ENCODE measurements around the gene CBX6.

DNA sequence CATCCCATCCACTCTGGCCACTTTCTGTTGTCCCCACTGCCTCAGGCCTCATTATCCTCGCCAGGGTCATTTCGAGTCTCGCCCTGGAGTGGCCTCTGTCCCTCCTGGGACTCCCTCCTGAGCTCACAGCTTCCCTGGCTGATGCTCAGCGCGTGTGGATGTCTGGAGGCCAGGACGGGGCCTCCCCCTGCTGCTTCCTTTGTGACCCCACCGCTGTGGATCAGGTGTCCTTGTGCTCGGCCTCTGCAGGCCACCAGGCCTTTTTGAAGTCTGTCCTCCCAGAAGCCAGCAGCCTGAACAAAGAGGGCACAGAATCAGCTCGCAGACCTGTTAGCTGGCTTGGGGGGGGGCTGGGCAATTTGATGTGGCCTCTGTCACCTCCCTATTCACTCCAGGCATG, 13.5 kb downstream of the CBX6 start:
- no peak for TF ChIP-seq POLR2AphosphoS5 (IDR thresholded peaks at IDR 0.05; ENCODE audit: low read depth, low read length)
- TF ChIP-seq, protein P1, sequence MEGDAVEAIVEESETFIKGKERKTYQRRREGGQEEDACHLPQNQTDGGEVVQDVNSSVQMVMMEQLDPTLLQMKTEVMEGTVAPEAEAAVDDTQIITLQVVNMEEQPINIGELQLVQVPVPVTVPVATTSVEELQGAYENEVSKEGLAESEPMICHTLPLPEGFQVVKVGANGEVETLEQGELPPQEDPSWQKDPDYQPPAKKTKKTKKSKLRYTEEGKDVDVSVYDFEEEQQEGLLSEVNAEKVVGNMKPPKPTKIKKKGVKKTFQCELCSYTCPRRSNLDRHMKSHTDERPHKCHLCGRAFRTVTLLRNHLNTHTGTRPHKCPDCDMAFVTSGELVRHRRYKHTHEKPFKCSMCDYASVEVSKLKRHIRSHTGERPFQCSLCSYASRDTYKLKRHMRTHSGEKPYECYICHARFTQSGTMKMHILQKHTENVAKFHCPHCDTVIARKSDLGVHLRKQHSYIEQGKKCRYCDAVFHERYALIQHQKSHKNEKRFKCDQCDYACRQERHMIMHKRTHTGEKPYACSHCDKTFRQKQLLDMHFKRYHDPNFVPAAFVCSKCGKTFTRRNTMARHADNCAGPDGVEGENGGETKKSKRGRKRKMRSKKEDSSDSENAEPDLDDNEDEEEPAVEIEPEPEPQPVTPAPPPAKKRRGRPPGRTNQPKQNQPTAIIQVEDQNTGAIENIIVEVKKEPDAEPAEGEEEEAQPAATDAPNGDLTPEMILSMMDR (IDR thresholded peaks at IDR 0.05) = no peak
- TF ChIP-seq, protein P2, sequence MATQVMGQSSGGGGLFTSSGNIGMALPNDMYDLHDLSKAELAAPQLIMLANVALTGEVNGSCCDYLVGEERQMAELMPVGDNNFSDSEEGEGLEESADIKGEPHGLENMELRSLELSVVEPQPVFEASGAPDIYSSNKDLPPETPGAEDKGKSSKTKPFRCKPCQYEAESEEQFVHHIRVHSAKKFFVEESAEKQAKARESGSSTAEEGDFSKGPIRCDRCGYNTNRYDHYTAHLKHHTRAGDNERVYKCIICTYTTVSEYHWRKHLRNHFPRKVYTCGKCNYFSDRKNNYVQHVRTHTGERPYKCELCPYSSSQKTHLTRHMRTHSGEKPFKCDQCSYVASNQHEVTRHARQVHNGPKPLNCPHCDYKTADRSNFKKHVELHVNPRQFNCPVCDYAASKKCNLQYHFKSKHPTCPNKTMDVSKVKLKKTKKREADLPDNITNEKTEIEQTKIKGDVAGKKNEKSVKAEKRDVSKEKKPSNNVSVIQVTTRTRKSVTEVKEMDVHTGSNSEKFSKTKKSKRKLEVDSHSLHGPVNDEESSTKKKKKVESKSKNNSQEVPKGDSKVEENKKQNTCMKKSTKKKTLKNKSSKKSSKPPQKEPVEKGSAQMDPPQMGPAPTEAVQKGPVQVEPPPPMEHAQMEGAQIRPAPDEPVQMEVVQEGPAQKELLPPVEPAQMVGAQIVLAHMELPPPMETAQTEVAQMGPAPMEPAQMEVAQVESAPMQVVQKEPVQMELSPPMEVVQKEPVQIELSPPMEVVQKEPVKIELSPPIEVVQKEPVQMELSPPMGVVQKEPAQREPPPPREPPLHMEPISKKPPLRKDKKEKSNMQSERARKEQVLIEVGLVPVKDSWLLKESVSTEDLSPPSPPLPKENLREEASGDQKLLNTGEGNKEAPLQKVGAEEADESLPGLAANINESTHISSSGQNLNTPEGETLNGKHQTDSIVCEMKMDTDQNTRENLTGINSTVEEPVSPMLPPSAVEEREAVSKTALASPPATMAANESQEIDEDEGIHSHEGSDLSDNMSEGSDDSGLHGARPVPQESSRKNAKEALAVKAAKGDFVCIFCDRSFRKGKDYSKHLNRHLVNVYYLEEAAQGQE (IDR thresholded peaks at IDR 0.05; ENCODE audit: insufficient read depth in 1 of 2, low read depth in 2 of 2, low read length in 1 of 2) = no peak
- TF ChIP-seq TCF7L2 (IDR thresholded peaks at IDR 0.05; ENCODE audit: low read depth, low read length) = no peak
